GM13977 (cell line): ENCODE data around the gene CLEC4A.
"Not testable (repeated sequence)": the region's sequence is repeated elsewhere in the genome, so short reads cannot be mapped to it uniquely, and the experiment has no call there.

Source experiments
- DNase-seq: peaks from one replicate; pipeline ENCODE4 v3.0.0; 2012; ENCODE audit warnings: low spot score
- in situ Hi-C: fragments of 300-500 bp; cut with MboI; formaldehyde crosslinking; loops from one replicate; pipeline ENCODE4 v1.12.0; 2022; ENCODE audit warnings: low sequenced_read_pairs, low pct_unique_long_range_greater_than_20kb, mixed read lengths, inconsistent platforms; ENCODE audit not compliant: unreplicated experiment
- TF ChIP-seq, protein P1 (sequence below): IDR thresholded peaks from 2 replicates; pipeline ENCODE4 v1.5.1; 2012; ENCODE audit warnings: mild to moderate bottlenecking, control low read depth; ENCODE audit not compliant: insufficient read depth; ENCODE audit errors: extremely low read depth, missing control alignments

The CLEC4A gene

DNA sequence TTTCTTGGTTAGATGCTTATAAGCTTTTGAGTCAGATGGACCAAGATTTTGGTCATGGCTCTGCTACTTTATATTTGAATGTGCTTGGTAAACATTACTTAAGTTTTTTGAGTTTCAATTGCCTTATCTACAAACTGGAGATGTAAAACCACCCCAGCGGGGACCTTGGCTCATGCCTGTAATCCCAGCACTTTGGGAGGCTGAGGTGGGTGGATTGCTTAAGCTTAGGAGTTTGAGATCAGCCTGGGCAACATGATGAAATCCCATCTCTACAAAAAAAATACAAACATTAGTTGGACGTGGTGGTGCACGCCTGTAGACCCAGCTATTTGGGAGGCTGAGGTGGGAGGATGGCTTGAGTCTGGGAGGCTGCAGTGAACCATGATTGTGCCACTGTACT is 30.1 kb upstream of the CLEC4A start:
- TF ChIP-seq, protein P1, sequence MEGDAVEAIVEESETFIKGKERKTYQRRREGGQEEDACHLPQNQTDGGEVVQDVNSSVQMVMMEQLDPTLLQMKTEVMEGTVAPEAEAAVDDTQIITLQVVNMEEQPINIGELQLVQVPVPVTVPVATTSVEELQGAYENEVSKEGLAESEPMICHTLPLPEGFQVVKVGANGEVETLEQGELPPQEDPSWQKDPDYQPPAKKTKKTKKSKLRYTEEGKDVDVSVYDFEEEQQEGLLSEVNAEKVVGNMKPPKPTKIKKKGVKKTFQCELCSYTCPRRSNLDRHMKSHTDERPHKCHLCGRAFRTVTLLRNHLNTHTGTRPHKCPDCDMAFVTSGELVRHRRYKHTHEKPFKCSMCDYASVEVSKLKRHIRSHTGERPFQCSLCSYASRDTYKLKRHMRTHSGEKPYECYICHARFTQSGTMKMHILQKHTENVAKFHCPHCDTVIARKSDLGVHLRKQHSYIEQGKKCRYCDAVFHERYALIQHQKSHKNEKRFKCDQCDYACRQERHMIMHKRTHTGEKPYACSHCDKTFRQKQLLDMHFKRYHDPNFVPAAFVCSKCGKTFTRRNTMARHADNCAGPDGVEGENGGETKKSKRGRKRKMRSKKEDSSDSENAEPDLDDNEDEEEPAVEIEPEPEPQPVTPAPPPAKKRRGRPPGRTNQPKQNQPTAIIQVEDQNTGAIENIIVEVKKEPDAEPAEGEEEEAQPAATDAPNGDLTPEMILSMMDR, result no peak
- no peak for DNase-seq
- in situ Hi-C loops, result no loop called here

DNA sequence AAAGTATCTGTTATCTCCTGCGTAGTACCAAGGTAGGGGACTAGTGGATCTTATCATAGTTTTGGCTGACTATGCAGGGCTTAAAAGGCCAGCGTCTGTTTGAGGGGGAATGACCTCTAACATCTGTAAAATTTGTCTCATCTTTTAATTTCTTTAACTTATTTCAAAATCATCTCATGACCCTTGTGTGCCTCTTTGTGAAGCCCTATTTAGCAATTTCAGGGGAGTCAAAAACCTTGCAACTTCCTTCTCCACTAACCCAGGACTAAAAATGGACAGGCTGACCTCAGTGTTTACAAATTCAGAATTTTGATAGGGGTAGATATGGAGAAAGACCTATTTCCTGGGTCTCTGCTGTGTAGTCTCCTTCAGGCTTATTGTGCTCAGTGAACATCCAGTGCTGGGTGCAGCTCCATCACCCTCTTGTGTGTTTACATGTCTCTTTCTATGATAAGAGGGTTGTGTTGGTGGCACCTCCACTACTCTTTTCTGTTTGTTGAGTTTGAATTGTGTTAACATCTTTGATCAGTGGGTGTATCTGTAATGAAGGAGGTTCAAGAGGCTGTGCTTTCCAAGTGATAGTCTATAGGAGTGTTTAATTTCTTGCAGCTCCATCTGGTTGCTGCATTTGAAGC is 27.0 kb upstream of the CLEC4A start:
- TF ChIP-seq, protein P1, result no peak
- in situ Hi-C loops, result no loop called here
- no peak for DNase-seq

DNA sequence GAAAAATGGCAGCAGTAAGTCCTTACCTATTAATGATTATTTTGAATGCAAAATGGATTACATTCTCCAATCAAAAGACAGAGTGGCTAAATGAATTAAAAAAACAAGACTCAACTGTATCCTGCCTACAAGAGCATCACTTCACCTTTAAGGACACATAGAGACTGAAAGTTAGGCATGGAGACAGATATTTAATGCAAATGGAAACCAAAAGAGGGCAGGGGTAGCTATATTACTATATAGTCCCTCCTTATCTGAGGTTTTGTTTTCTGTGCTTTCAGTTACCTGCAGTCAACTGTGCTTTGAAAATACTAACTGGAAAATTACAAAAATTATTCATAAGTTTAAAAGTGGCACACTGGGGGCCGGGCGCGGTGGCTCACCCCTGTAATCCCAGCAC is 24.2 kb upstream of the CLEC4A start:
- in situ Hi-C loops, result no loop called here
- TF ChIP-seq, protein P1, result no peak
- DNase-seq, result no peak

DNA sequence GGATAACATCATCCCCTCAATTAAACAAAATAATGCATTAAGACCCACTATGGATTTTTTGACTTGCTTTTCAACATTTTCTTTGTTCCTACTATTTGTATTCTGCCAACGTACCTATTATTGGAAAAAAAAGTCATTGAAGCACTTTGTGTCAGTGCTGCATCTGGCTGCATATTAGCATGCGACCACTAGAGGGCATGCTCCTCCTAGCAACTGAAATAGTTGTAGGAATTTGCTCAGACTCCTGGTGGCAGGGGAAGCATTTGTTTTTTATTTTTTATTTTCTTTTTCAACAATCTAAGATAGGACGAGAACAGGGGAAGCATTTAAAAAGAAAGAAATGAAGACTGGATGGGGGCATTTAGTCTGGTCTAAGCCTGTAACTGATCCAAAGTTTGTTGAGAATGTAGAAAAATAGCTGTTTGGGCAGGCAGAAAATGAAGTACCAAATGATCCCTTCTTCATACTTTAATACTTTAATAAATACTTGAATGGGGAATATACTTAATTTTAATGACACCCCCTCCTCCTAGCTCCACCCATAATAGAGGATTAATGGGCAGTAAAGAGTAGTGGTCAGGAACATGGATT is 14.5 kb upstream of the CLEC4A start:
- TF ChIP-seq, protein P1, result peak; percentile 94
- in situ Hi-C loops, result loop anchor here (10.0 kb wide), 1 partner anchor 126 kb away; no protein-coding TSS in a partner anchor
- peak; percentile 71 for DNase-seq

DNA sequence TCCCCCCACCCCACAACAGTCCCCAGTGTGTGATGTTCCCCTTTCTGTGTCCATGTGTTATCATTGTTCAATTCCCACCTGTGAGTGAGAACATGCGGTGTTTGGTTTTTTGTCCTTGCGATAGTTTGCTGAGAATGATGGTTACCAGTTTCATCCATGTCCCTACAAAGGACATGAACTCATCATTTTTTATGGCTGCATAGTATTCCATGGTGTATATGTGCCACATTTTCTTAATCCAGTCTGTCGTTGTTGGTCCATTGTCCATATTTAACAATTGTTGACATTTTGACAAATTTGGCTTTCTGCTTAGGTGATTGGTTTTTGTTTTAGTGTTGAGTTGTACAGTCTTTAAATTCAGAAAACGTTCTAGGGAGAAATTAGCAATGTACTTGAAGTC is 10.3 kb upstream of the CLEC4A start:
- DNase-seq, in situ Hi-C loops: not testable (repeated sequence)

DNA sequence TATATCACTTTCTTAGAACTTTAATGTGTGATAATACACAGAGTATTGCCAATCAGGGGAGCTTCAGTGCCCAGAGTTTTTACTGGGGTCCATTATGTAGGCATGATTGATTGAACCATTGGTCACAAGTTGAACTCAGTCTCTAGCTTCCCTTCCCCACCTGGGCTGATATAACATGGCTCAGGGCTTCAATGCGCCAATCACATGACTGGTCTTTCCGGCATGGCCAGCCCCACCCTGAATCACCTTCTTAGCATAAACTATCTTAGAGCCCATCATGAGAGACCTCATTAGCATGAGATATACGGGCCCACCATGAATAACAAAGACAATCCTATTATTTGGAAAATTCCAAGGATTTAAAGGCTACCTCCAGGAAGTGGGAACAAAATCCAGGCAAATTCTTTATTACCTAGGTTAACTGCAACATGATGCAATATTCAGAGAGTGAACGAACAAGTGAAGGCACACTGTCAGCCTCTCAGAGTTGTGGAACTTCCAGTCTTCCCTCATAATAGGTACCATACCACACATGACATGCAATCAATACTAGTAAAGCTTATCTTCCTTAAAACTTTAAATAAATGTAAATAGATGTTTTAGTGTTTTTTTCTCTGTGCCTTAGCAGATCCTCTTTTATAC is 3.2 kb upstream of the CLEC4A start:
- TF ChIP-seq, protein P1, result no peak
- DNase-seq, result no peak
- in situ Hi-C loops, result no loop called here

DNA sequence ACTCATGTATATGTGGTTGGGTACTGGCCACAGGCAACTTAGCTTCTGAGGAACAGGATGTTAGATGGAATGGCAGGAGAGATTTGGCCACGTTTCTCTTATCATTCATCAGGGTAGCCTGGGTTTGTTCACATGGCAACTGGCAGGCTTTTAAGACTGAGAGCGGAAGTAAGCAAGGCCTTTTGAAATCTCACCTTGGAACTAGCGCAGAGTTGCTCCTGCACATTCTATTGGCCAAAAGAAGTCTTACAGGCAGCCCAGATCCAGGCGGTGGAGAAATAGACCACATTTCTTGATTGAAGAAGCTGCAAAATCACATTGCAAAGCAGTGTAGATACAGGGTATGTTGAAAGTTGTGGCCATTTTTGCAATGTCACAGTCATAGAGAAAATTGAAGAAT is 3.7 kb downstream of the CLEC4A start:
- TF ChIP-seq, protein P1, result no peak
- in situ Hi-C loops, result no loop called here

DNA sequence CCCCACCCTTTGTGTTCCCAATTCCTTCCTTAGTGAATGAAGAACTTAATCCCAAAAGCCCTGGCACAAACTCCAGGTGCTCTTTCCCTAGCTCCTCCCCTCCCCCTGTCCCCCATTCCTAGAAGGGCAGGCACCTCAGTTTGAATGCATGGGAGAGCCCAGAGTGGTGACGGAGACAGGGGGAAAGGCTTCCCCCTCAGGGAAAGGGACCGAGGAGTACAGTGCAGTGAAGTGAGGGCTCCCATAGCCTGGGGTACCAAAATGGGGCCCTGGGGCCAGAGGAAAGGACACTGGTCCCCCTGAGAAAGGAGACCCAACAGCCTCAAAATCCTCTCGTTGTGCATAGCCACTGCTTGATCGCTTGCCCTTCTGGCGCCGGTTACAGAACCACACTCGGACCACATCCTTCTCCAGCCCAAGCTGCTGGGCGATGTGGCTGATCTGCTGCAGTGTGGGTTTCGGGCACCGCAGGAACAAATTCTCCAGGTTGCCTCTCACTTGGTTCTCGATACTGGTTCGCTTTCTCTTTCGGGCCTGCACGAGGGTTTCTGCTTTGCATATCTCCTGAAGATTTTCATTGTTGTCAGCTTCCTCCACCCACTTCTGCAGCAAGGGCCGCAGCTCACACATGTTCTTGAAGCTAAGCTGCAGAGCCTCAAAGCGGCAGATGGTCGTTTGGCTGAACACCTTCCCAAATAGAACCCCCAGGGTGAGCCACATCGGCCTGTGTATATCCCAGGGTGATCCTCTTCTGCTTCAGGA is 10.4 kb downstream of the CLEC4A start:
- DNase-seq, in situ Hi-C loops: not testable (repeated sequence)

More for the DNA sequence above, 3.7 kb downstream of the CLEC4A start:
- DNase-seq, result no peak

DNA sequence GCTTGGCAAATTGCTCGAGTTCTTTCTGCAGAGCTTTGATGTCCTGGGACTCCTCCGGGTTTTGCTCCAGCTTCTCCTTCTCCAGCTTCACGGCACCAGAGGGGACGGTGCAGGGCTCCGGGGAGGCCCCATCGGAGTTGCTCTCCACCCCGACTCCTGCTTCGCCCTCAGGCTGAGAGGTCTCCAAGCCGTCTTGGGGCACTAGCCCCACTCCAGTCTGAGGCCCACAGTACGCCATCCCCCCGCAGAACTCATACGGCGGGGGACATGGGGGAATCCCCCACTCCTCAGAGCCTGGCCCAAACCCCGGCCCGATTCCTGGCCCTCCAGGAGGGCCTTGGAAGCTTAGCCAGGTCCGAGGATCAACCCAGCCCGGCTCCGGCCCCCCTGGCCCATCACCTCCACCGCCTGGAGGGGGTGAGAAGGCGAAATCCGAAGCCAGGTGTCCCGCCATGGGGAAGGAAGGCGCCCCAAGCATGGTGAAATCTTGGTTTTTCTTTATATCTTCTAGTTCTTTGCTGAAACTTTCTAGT is 11.0 kb downstream of the CLEC4A start:
- in situ Hi-C loops, DNase-seq: not testable (repeated sequence)

DNA sequence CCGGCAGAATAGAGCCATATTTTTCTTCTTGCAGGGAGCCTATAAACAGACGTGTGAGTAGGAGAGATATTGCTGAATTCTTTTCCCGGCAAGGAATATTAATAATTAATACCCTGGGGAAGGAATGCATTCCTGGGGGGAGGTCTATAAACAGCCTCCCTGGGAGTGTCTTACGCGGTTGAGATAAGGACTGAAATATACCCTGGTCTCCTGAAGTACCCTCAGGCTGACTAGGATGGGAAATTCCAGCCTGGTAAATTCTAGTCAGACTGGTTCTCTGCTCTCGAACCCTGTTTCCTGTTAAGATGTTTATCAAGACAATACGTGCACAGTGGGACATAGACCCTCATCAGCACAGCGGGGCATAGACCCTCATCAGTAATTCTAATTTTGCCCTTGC is 18.2 kb downstream of the CLEC4A start:
- in situ Hi-C loops, DNase-seq: not testable (repeated sequence)
